NCI-H2227 treated with DMSO at 0.1 percent for 48 hours (cell line): ENCODE data around the gene PTPRT.
"Not testable (repeated sequence)": the region's sequence is repeated elsewhere in the genome, so short reads cannot be mapped to it uniquely, and the experiment has no call there.

Experiments used
- DNase-seq: peaks from one replicate; lab custom pipeline; 2025; lab: John Stamatoyannopoulos, UW

The PTPRT gene

GRCh38 chr20:42910808-42911207 is 278.9 kb downstream of the PTPRT start:
- DNase-seq = not testable (repeated sequence)

- no peak for DNase-seq
These were observed 282.0 kb downstream of the PTPRT start for GRCh38 chr20:42907730-42908129.

DNA sequence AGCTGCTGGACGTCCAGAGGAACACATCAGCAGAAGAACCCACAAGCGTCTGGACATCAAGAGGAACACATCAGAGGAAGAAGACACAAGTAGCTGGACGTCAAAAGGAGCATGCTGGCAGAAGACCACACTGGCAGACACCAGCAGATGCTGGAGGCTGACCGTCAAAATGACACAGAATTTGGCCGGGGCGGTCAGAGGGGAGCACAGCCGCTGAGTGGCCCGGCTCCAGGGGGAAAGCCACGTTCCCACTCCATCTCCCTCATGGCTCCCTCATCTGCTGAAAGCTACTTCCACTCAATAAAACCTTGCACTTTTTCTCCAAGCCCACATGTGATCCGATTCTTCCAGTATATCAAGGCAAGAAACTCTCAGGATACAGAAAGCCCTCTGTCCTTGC is 283.6 kb downstream of the PTPRT start:
- DNase-seq = no peak

DNA sequence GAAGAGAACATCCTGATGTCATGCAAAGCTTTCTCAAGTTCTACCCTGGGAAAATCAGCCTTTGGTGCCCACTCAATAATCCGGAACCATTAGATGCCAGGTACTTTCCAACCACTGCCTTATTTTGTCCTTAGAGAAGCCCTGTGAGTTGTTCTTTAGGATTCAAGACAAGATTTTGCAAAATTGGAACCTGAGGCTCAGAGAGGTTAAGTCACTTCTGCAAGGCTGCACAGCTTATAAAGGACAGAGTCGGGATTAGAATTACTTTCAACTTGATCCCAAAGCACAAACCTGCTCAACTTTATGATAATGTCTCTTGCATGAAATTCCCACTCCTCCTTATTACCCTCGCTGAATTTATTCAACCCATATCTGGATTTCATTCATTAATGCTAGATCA is 287.2 kb downstream of the PTPRT start:
- no peak for DNase-seq

DNA sequence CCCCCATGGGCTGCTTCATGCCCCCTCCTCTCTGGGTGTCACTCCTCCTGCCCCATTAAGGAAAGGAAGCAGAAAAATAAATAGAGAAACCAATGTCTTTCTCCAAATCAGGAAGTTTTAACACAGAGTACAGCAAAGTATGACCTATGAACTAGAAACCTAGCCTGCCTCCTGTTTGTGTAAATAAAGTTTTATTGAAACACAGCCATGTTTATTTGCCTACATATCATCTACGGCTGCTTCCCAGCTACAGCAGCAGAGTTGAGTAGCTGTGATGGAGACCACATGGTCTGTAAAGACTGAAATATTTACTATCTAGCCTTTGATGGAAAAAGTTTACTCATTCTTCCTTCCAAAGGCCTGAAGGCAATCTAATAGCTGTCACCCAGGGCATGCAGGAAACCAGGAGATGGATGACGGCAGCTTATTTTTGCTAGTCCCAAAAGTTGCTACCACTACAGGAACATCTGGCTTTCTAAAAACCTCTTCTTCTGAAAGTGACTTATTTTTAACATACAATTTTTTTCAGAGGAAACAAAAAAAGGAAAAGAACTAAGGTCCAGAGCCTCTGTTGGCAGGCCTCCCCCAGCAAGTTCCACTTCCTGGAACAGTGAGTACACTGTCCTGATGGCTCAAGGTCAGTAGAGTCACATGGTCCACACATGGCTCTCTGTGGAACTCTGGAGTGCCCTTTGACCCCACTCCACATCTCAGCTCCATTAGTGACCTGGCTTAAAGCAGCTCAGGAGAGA is 287.8 kb downstream of the PTPRT start:
- no peak for DNase-seq

- DNase-seq = not testable (repeated sequence)
These were observed 288.9 kb downstream of the PTPRT start for GRCh38 chr20:42900764-42901163.

DNA sequence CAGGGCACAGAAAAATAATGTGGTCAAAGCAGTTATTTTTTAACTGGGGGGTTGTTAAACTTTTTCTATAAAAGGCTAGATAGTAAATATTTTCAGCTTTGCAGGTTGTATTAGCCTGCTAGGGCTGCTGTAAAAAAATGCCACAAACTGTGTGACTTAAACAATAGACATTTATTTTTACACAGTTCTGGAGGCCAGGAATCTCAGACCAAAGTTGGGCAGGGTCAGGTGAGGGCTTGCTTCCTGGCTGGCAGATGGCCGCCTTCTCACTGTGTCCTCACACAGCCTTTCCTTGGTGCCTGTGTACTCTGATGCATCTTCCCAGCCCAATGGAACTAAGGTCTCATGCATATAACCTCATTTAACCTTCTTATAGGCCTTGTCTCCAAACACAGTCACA is 294.7 kb downstream of the PTPRT start:
- DNase-seq = no peak

- DNase-seq = no peak
These were observed 295.2 kb downstream of the PTPRT start for GRCh38 chr20:42894483-42894882.

DNA sequence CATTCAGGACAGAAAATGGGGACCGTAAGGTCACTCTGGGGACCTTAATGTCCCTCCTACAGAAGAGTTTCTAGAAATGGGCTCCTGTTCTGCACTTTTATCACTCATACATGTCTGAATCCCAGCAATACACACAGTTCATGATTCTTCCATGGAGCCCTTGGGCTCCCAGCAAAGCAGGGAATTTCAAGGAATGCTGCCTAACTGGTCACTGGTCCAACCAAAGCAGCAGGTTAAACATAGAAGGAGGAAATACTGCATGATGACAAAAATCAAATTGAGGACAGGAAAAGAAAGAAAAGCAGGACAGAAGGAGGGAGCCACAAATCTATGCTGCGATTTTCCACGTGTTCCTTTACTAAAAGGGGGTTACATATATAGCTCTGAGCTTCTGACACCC is 300.2 kb downstream of the PTPRT start:
- no peak for DNase-seq

DNA sequence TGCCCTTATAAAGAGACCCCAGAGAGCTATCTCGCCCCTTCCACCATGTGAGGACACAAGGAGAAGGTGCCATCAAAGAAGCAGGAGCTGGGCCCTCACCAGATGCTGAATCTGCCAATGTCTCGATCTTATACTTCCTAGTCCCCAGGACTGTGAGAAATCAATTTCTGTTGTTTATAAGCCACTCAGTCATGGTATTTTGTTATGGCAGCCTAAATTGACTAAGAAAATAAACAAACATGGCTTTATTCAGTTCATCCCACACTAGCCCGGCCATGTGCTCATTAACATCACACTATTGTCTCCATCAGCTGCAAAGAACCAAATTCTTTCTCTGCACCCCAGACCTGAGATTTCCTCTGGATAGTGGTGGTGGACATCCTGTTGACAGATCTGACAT is 302.4 kb downstream of the PTPRT start:
- DNase-seq = no peak

DNA sequence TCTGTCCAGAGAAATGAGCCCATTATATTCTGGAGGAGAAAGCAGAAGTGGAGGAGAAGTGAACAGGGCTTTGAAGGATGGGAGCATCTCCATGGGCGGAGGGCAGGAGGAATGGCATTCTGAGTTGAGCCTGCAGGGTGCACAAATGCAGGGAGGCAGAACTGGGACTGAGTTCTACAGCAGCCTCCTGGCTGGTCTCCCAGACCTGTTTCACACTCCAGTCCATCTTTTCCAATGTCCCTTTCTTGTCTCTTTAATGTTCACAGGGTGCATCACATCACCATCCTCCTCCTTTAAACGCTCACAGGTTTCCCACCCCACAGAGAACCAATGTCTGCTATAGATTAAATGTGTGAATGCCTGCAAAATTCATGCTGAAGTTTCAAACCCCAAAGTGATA is 302.9 kb downstream of the PTPRT start:
- no peak for DNase-seq

DNA sequence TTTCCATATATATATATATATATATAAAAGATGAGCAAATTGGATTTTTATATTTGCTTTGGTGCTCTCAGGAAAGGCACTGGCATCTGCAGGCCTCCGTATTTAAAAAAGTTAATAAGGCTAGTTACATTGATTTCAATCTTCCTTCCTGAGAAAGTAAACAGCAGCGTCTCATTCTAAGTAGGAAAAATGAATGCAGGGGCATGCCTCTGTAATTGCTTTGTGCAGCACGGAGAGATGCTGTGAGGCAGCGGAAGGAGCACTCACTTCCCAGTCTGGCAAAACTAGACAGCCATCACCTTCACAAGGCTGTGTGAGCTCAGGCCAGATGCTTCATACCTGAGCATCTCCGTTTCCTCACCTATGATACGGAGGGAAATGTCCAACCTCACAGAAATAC is 303.7 kb downstream of the PTPRT start:
- DNase-seq = no peak

DNA sequence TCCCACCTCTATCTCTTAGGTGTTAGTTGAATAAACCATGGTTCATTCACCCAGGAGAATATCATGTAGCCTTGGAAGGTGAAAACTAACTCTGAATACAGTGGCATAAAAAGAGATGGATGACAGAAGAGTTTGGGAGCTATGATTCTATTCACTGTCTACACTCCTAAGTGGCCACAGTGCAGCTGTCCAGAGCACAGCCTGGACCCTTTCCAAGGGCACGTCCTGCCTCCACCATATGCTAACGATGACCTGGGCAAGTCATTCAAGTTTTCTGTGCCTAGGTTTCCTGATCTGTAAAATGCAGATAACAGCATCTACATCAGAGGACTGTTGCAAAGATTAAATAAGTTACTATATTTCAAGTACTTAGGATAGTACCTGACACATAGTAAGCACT is 314.1 kb downstream of the PTPRT start:
- no peak for DNase-seq

DNA sequence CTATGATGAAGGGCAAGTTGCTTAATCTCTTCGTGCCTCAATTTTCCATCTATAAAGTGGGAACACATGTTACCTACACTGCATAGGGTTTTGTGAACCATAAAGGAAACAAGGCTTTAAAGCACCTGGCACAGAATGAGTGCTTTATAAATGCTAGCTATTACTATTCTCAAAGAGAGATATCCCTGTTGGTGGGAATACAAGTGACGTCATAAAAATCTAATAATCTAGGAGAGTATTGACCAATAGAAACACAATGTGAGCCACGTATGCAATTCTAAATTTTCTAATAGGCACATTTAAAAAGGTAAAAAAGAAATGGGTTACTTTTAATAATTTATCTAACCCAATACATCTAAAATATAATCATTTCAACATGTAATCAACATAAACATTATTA is 316.4 kb downstream of the PTPRT start:
- DNase-seq = no peak

- no peak for DNase-seq
These were observed 325.6 kb downstream of the PTPRT start for GRCh38 chr20:42864116-42864515.

GRCh38 chr20:42862446-42862845 is 327.3 kb downstream of the PTPRT start:
- no peak for DNase-seq

DNA sequence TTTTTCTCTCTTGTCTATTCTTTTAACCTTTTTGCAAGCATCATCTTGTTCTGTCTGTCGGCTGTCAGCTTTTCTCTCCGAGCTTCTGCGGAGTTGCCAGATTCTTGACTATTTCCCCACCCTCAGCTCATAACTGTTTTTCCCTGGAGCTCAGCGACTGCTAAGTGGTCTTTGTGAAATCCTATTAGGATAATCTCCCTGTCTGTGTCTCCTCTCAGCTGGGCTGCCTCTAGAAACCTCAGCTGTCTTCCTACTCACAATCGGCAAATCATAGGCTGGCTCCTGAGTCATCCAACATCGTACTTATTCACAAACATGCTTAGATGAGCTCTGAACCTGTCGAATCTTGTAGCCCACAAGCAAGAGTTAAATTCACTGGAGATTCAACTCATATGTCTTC is 332.3 kb downstream of the PTPRT start:
- no peak for DNase-seq

GRCh38 chr20:42855896-42856295 is 333.8 kb downstream of the PTPRT start:
- DNase-seq = no peak

DNA sequence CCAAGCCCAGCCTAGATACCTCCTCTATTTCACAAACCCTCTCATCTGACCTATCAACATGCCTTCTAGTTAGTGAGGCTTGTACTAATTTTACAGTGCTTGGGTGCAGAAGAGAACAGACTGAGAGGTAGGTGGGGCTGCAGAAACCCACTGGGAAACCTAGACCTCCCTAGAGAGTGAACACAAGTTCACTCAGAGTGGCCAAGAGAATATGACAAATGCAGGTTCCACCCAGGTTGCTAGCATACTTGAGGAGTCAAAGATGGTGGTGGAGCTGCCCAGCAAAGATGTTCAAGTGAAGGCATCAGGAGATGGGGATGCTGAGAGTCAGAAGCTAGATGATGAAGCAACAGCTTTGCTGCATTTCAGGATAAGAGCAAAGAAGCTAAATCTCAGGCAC is 337.0 kb downstream of the PTPRT start:
- no peak for DNase-seq

GRCh38 chr20:42846784-42847490 is 342.8 kb downstream of the PTPRT start:
- no peak for DNase-seq

GRCh38 chr20:42844751-42845150 is 345.0 kb downstream of the PTPRT start:
- DNase-seq = no peak

DNA sequence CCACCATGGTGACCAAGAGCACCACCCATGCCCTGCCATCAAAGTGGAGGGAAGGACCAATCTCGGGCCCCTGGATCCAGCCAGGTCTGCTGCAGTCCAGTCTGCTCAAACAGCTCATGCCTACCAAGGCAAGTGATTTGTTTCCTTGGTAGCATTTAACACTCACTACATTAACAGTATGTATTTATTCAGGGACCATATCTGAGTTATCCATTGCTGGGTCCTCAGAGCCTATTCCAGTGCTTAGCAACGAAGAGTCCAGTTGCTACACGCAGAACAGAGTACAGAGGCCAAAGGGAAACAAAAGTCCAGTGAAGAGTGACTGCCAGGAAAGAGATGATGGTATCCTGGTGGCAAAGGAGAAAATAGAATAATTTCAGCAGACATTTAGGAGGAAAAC is 352.2 kb downstream of the PTPRT start:
- no peak for DNase-seq

DNA sequence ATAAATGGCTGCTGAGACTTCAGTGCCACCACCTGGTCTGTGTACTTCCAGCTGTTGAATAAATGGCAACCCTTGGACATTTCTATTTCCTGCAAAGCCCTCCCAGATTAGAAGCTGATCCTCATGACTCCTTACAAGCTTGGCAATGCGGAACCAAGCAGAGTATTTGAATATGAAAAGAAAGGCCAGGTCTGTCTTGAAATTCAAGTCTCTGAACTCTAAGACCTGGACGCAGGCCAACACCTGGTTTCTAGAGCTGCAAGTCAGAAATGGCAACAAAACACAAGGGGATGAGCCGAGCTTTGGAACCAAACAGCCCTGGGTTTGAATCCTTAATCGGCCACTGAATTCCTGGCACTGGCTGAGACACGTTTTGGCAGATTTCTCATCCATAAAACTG is 353.4 kb downstream of the PTPRT start:
- no peak for DNase-seq

- DNase-seq = no peak
These were observed 381.8 kb downstream of the PTPRT start for GRCh38 chr20:42807876-42808275.
